Esophagus squamous epithelium (tissue), 5 donors: Measurements from ENCODE around the gene ELOVL2. TPM values are rescaled to one million over a fixed set of nuclear protein-coding genes. Genes with fewer than 3 reads are reported as not detected.

Experiments used
- DNase-seq: peaks from one replicate; lab custom pipeline; 2025; lab: John Stamatoyannopoulos, UW
- H3K27ac ChIP-seq, 4 donors: fragments of 200-600 bp; sonication (generic); one replicate each; pipeline ENCODE4 v1.5.1; 2016 to 2019; ENCODE audit warnings: mild to moderate bottlenecking in 1 of 4
- H3K27me3 ChIP-seq, 4 donors: fragments of 200-600 bp; sonication (generic); 1 replicate in 3 of 4; 2 replicates in 1 of 4; pipeline versions ENCODE4 v1.5.1 to v1.6.0; 2017 to 2021; ENCODE audit warnings: antibody characterized with exemption in 1 of 4
- H3K36me3 ChIP-seq, 3 donors: fragments of 200-600 bp; sonication (generic); one replicate each; pipeline ENCODE4 v1.5.1; 2016 to 2019
- H3K4me1 ChIP-seq, 3 donors: fragments of 200-600 bp; sonication (generic); one replicate each; pipeline ENCODE4 v1.5.1; 2017 to 2019
- H3K4me3 ChIP-seq, 4 donors: fragments of 200-600 bp; sonication (generic); 1 replicate in 3 of 4; 2 replicates in 1 of 4; pipeline ENCODE4 v1.5.1; 2016 to 2019; ENCODE audit warnings: mild to moderate bottlenecking in 2 of 4, moderate library complexity in 1 of 4
- H3K9me3 ChIP-seq, 3 donors: fragments of 200-600 bp; sonication (generic); one replicate each; pipeline ENCODE4 v1.5.1; 2016 to 2019
- POLR2A ChIP-seq, 4 donors: fragments of 450-650 bp; IDR thresholded peaks; one replicate each; pipeline ENCODE4 v1.6.1; 2017; ENCODE audit warnings: antibody characterized with exemption in 4 of 4, mild to moderate bottlenecking in 4 of 4, moderate library complexity in 3 of 4
- WGBS, 2 donors: methylation state at CpG; one replicate each; pipeline ENCODE4 v1.1.5; 2018; 5-methylcytosine and 5-hydroxymethylcytosine counted together
- intact Hi-C: fragments of 100-400 bp; cut with DNase I; formaldehyde crosslinking; loops from one replicate; pipeline ENCODE4 v1.15.0; 2022
- total RNA-seq, 4 donors: library from RNA; depleted of rRNA; stranded (reverse); fragments of >200 nt; gene quantifications; one replicate each; pipeline ENCODE4 v1.1.0, GENCODE V29; 2016
- TF ChIP-seq, protein P1 (sequence below), 6 experiments: fragments of 450-650 bp in 4 of 6; fragments of 200-600 bp in 2 of 6; sonication (generic) in 2 of 6; IDR thresholded peaks; one replicate each; pipeline ENCODE4 v1.5.1; 2016 to 2019; ENCODE audit warnings: antibody characterized with exemption in 6 of 6, mild to moderate bottlenecking in 4 of 6, moderate library complexity in 4 of 6
- donor health status: DM: yes; HTN: yes; CAD: no.

ELOVL2 gene
- total RNA-seq, 4 donors from 2014 or later = 0.06 to 0.38 (median 0.18) TPM; not detected in 1

DNA sequence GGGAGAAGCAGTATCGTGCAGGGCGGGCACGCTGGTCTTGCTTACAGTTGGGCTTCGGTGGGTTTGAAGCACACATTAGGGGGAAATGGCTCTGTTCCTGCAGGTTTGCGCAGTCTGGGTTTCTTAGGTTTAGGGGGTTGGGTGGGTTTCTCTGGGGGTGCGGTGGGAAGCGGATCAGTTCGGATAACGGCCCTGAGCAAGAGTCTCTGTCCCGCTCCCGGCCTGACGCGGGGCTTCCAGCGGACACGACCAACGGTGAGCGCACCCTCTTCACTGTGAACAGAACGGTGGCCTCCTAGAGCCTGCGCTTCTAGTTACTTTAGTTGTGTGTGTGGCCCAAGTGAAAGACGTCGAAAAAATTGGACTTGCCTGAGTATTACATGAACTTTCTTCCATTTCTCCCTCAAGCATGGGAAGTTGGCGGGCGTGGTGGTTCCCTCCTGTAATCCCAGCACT is 635 bp upstream of the ELOVL2 start:
- 40 to 85% methylated on average over 2 to 4 of the region's 23 CpGs for WGBS, 2 donors
- Histone ChIP-seq H3K27ac (no peak overlapping the region), H3K27me3 (peaks cover 6 to 87% (median 18%) of the 10 kb centered on the region in 4 donors), H3K4me1 (peaks cover 0 to 20% (median 11%) of the 10 kb centered on the region in 3 donors), H3K9me3 (no peaks in the 10 kb centered on the region), H3K4me3 (peak overlapping the region; percentile 31 to 74 (median 45)), H3K36me3 (no peaks in the 10 kb centered on the region)
- DNase-seq = no peak
- TF ChIP-seq, protein P1, sequence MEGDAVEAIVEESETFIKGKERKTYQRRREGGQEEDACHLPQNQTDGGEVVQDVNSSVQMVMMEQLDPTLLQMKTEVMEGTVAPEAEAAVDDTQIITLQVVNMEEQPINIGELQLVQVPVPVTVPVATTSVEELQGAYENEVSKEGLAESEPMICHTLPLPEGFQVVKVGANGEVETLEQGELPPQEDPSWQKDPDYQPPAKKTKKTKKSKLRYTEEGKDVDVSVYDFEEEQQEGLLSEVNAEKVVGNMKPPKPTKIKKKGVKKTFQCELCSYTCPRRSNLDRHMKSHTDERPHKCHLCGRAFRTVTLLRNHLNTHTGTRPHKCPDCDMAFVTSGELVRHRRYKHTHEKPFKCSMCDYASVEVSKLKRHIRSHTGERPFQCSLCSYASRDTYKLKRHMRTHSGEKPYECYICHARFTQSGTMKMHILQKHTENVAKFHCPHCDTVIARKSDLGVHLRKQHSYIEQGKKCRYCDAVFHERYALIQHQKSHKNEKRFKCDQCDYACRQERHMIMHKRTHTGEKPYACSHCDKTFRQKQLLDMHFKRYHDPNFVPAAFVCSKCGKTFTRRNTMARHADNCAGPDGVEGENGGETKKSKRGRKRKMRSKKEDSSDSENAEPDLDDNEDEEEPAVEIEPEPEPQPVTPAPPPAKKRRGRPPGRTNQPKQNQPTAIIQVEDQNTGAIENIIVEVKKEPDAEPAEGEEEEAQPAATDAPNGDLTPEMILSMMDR (IDR thresholded peaks at IDR 0.05) = no peak
- TF ChIP-seq POLR2A (IDR thresholded peaks at IDR 0.05) = no peak
- intact Hi-C loops = no loop called here

DNA sequence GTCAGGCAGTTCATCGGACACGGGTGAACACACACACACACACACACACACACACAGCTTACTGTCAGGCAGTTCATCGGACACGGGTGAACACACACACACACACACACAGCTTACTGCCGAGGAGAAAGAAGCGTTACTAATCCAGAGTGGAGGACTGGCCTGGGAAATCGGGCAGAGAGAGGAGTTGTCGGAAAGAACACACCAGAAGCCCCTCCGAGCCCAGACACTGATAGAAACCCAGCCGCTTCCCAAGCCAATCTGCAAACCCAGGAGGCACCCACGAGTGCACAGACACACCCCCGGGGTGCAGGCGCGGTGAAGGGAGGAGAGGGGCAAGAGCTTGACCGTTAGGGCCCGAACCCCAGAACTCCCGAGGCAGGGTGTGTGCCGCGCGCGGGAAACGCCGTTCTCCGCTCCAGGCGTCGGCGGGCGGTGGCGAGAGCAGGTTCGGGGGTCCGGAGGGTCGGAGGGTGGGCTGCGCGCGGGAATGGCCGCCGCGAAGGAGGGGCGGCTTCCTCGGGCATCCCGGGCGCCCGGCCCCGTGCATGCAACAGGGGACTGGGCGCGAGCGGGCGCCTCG is 636 bp downstream of the ELOVL2 start:
- intact Hi-C loops = no loop called here
- Histone ChIP-seq H3K4me1 (peaks cover 0 to 20% (median 11%) of the 10 kb centered on the region in 3 donors), H3K27ac (no peak overlapping the region), H3K4me3 (peak overlapping the region; percentile 31 to 74 (median 45)), H3K27me3 (peaks cover 6 to 83% (median 18%) of the 10 kb centered on the region in 4 donors), H3K36me3 (no peaks in the 10 kb centered on the region), H3K9me3 (no peaks in the 10 kb centered on the region)
- no peak for TF ChIP-seq POLR2A (IDR thresholded peaks at IDR 0.05)
- TF ChIP-seq, protein P1 (IDR thresholded peaks at IDR 0.05) = no peak
- DNase-seq = no peak
- 3% methylated on average over 14 of the region's 49 CpGs; no CpG with 5 or more reads in 1 of the 2 donors for WGBS, 2 donors

DNA sequence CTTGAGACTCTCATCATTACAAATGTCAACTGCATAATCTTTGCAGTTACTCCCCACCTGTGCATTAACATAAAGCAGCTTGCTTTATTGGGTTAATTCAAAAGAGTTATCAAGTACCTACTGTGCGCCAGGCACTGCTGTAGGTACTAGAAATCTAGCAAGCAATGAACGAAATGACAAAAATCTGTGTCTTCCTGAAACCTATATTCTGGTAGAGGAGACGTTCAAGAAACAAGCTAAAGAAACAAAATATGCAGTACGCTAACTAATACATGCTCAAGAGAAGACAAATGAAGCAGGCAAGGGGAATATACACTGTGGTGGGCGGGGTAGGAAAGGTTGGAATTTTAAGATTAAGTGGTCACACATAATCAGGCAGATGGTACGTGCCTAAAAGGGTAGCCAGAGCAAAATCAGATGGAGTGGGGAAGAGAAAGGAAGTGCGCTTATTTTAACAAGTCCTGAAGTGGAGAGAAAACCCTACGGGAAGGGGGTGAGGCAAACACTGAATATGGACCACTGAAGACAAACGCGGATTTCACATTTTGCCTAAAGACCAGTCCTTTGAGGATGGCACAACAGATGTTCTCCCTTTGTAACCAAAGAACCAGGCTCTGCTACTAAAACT is 1.2 kb downstream of the ELOVL2 start:
- H3K4me1 ChIP-seq = peaks cover 0 to 20% (median 11%) of the 10 kb centered on the region in 3 donors
- TF ChIP-seq, protein P1 (IDR thresholded peaks at IDR 0.05) = no peak
- no peak for TF ChIP-seq POLR2A (IDR thresholded peaks at IDR 0.05)
- WGBS, 2 donors = 37 to 57% methylated on average over 9 to 10 of the region's 10 CpGs
- intact Hi-C loops = no loop called here
- DNase-seq = no peak
- H3K4me3 ChIP-seq = peak overlapping the region in 2 of 4 donors; percentile 51 to 74
- H3K27me3 ChIP-seq = peaks cover 6 to 77% (median 18%) of the 10 kb centered on the region in 4 donors
- no peak overlapping the region for H3K27ac ChIP-seq
- H3K9me3 ChIP-seq = no peaks in the 10 kb centered on the region
- no peaks in the 10 kb centered on the region for H3K36me3 ChIP-seq

DNA sequence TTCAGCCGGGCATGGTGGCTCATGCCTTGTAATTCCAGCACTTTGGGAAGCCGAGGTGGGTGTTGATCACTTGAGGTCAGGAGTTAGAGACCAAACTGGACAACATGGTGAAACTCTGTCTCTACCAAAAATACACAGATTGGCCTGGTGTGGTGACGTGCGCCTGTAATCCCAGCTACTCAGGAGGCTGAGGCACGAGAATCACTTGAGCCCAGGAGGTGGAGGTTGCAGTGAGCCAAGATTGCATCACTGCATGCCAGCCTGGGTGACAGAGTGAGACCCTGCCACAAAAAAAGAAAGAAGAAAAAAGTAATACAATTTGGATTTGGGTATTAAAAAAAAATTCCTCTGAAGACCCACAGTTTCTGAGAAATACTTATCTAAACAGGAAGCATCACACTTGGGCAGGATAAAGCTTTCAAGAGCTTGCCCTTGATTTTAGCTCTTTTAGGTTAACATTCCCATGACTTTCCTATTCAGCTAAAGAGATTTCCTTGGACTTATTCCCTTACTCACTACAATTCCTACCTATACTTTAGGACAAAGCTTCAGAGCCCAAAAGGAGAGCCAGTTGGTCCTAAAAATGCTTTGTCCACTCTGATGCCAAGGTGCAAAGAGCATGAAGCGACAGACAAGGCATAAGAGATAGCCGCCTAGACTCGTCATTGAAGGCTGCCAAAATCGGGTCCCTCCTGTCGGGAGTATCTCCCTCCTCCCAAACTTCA is 1.9 kb downstream of the ELOVL2 start:
- 53 to 54% methylated on average over 10 of the region's 10 CpGs for WGBS, 2 donors
- Histone ChIP-seq H3K27me3 (peaks cover 6 to 73% (median 18%) of the 10 kb centered on the region in 4 donors), H3K27ac (no peak overlapping the region), H3K36me3 (no peaks in the 10 kb centered on the region), H3K4me1 (peaks cover 0 to 20% (median 11%) of the 10 kb centered on the region in 3 donors), H3K4me3 (no peak overlapping the region), H3K9me3 (no peaks in the 10 kb centered on the region)
- TF ChIP-seq POLR2A (IDR thresholded peaks at IDR 0.05) = no peak
- TF ChIP-seq, protein P1 (IDR thresholded peaks at IDR 0.05) = no peak
- DNase-seq = no peak
- intact Hi-C loops = no loop called here
